Activated naive CD4-positive, alpha-beta T cell treated with anti-CD3 and anti-CD28 coated beads, Interleukin-2, amount 10 ng/mL, durations not matched to agents 7 days and 5 days (primary cell): ENCODE data around the gene SLC2A8.

Source experiments
- CTCF ChIA-PET: fragments of 350-600 bp; sonication (Branson Sonifier 250); formaldehyde crosslinking; loops from one replicate; lab custom pipeline; 2021; ENCODE audit warnings: antibody characterized with exemption; lab: Charles Lee
- DNase-seq: peaks from one replicate; pipeline ENCODE4 v3.0.0-alpha.2; 2020
- H3K27ac Mint-ChIP-seq: one replicate; pipeline ENCODE4 v1.8.0; 2021; ENCODE audit warnings: mild to moderate bottlenecking, moderate library complexity, mixed read lengths
- H3K27me3 Mint-ChIP-seq: one replicate; pipeline ENCODE4 v1.8.0; 2021; ENCODE audit warnings: mild to moderate bottlenecking, mixed read lengths
- H3K36me3 Mint-ChIP-seq: one replicate; pipeline ENCODE4 v1.8.0; 2021; ENCODE audit warnings: mixed read lengths
- H3K4me1 Mint-ChIP-seq: one replicate; pipeline ENCODE4 v1.8.0; 2021; ENCODE audit warnings: mixed read lengths
- H3K4me3 Mint-ChIP-seq: one replicate; pipeline ENCODE4 v1.8.0; 2021; ENCODE audit warnings: mild to moderate bottlenecking, moderate library complexity, mixed read lengths
- H3K9me3 Mint-ChIP-seq: one replicate; pipeline ENCODE4 v1.8.0; 2021; ENCODE audit warnings: mixed read lengths

The SLC2A8 gene

DNA sequence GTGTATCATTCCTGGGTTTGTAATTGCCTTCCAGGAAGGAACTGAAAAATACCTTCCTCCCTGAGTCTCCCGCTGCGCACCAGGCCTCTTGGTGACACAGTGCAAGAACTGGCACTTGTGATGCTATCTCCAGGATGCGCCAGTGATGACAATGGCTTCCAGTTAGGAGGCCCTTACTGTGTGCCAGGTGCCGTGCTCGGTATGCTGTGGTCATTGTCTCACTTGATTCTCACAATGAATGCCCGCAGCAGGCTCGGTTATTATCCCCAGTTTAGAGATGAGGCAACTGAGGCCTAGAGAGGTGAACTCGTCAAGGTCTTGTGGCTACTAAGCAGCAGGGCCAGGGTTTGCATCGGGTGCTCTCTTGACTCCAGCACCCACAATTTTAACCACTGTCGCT, 31.5 kb upstream of the SLC2A8 start:
- peaks cover 61% of the 10 kb centered on the region for H3K27me3 Mint-ChIP-seq
- no peaks in the 10 kb centered on the region for H3K36me3 Mint-ChIP-seq
- no peaks in the 10 kb centered on the region for H3K9me3 Mint-ChIP-seq
- CTCF ChIA-PET, result no interaction called here
- peaks cover 7% of the 10 kb centered on the region for H3K4me1 Mint-ChIP-seq
- no peak overlapping the region for H3K27ac Mint-ChIP-seq
- no peak for DNase-seq
- no peak overlapping the region for H3K4me3 Mint-ChIP-seq

DNA sequence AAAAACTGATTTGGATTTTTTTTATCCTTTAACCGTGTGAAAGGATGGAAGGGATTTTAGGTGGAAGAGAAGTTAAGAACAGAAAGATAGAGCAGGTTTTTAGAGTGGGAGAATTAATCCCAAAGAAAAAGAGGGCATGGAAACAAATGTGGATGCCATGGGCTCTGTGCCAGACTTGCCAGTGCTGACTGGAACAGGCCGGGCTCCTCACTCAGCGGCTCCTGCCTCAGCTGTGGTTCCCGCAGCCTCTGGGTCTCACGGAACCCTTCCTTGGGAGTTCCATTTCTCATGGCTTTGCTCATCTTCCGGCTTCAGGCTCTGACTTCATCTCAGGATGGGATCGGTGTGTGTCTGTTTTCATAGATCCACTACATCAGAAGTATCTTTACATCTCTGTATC, 30.4 kb upstream of the SLC2A8 start:
- Mint-ChIP-seq H3K9me3 (no peaks in the 10 kb centered on the region), H3K27ac (no peak overlapping the region), H3K4me3 (no peak overlapping the region), H3K36me3 (no peaks in the 10 kb centered on the region), H3K4me1 (peaks cover 3% of the 10 kb centered on the region), H3K27me3 (peaks cover 63% of the 10 kb centered on the region)
- CTCF ChIA-PET, result no interaction called here
- DNase-seq, result no peak

DNA sequence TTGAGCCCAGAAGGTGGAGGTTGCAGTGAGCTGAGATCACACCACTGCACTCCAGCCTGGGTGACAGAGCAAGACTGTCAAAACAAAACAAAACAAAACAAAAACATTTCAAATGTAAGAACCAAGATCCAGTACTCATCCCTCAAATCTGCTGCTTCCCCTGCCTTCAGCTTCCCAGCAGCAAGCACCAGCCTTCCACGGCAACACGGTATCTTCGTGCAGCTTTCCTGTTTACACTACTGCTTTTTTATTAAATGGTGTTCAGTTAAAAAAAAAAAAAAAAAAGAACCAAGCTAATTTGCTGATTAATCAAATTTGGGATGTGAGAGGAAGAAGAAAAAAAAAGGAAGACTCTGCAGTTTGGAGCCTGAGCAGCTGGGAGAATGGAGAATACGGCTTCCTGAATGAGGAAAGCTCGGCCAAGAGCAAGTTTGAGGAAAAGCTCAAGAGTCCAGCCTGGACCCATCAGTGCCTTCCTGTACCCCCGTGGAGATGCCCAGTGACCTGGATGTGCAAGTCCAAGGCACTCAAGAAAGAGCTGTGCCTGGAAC, 28.0 kb upstream of the SLC2A8 start:
- H3K4me1 Mint-ChIP-seq, result no peaks in the 10 kb centered on the region
- H3K4me3 Mint-ChIP-seq, result no peak overlapping the region
- no peaks in the 10 kb centered on the region for H3K9me3 Mint-ChIP-seq
- H3K27ac Mint-ChIP-seq, result no peak overlapping the region
- no peaks in the 10 kb centered on the region for H3K36me3 Mint-ChIP-seq
- no peak for DNase-seq
- CTCF ChIA-PET, result no interaction called here
- peaks cover 72% of the 10 kb centered on the region for H3K27me3 Mint-ChIP-seq

DNA sequence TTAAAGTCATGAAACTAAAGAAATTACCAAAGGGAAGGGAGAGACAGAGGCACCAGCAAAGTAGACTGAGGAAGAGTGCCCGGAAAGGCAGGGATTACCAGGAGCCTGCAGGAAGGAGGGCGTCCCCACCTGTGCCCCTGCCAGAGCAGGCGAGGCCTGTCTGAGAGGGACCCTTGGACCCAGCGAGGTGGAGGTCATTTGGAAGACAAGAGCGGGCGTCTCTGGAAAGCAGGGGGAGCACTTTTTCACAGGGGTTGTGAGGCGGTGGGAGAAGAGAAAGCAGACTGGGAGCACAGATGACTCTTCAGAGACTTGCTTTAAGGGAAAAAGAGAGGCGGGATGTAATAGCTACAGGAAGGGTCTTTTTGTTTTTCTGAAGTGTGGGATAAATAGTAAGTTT, 27.5 kb upstream of the SLC2A8 start:
- CTCF ChIA-PET, result interaction anchor here (1.6 kb wide), 1 partner anchor 27 kb away, joined by 3 read pairs; the partner anchor contains the start of gene SLC2A8
- Mint-ChIP-seq H3K27ac (no peak overlapping the region), H3K9me3 (no peaks in the 10 kb centered on the region), H3K4me3 (no peak overlapping the region), H3K27me3 (peaks cover 72% of the 10 kb centered on the region), H3K36me3 (no peaks in the 10 kb centered on the region), H3K4me1 (no peaks in the 10 kb centered on the region)
- DNase-seq, result no peak

DNA sequence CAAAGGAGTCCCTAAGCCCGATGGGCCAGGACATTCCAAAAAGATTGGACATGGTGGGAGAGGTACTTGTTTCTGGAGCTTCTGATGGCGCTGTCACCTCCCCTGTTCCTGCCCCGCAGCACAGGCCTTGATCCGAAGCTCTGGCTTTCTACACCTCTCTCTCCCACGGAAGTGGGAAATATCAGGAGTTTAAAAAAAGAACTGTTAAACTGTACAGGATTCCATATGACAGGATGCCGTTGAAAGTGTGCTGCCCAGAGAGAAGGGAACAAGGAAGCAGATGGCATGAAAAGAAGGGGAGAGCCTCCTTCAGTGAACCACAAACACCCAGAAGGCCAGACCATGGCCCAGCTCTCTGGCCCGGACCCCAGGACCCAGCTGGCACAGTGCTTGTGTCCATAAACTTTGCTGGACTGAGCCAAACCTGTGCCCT, 26.8 kb upstream of the SLC2A8 start:
- no peaks in the 10 kb centered on the region for H3K9me3 Mint-ChIP-seq
- no peak for DNase-seq
- peaks cover 77% of the 10 kb centered on the region for H3K27me3 Mint-ChIP-seq
- CTCF ChIA-PET, result interaction anchor here (0.5 to 1.6 kb wide), 2 partner anchors 27 to 214 kb away, joined by 3 to 4 read pairs; partner anchors contain the start of gene SLC2A8
- H3K4me3 Mint-ChIP-seq, result no peak overlapping the region
- H3K27ac Mint-ChIP-seq, result no peak overlapping the region
- H3K4me1 Mint-ChIP-seq, result no peaks in the 10 kb centered on the region
- H3K36me3 Mint-ChIP-seq, result no peaks in the 10 kb centered on the region

DNA sequence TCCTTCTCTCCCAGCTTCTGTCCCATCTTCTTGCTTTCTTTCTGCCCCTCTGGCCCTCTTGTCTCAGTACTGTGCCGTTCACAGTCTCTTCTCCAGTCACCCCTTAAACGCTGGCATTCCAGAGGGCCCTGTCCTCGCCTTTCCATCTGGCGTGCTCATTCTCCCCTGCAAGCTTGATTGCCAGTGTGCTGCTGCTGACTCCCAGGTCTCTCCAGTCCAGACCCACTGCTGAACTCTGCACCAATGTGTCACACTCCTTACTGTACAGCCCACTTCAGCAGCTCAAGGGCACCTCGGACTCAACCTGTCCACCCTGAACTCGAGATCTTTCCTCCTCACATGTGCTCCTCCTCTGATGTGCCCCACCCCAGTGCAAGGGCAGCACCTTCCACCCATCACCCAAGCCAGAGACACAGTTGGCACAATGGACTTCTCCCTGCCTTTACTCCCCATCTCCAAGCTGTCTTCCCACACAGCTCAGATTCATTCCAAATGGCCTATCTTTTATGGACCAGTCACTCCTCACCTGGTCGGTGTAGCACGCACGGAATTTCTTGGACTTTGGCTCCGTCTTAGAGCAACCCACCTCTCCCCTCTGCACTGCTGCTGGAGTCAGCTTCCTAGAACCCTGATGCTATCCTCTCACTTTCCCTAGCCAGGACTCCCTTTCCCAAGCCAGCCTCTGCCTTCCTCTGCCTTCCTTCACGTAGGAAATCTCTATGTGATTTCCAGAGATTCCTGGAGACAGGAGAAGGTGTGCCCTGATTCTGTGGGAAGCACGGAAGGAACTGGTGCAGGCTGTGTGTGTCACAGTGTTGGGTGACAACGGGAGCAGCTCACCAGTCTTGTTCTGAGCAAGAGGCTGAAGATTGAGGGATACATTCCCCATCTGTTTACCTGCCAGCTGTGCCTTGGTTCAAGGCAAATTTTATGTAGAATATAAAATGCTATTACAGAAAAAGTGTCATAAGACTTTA, 26.0 kb upstream of the SLC2A8 start:
- CTCF ChIA-PET, result interaction anchor here (1.6 kb wide), 1 partner anchor 26 kb away, joined by 3 read pairs; the partner anchor contains the start of gene SLC2A8
- no peak overlapping the region for H3K27ac Mint-ChIP-seq
- H3K4me1 Mint-ChIP-seq, result no peaks in the 10 kb centered on the region

DNA sequence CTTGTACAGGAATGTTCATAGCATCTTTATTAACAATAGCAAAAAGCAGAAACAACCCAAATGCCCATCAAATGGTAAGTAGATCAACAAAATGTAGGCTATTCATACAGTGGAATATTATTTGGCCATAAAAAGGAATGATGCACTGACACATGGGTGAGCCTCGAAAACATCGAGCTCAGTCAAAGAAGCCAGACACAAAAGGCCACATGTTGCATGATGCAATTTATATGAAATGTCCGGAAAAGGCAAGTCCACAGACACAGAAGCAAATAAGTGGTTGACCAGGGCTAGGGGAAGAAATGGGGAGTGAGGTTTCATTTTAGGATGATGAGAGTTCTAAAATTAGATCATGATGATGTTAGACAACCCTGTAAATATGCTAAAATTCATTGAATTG, 16.5 kb upstream of the SLC2A8 start:
- H3K4me3 Mint-ChIP-seq, result no peak overlapping the region
- DNase-seq, result no peak
- no peaks in the 10 kb centered on the region for H3K4me1 Mint-ChIP-seq
- no peak overlapping the region for H3K27ac Mint-ChIP-seq
- peaks cover 86% of the 10 kb centered on the region for H3K27me3 Mint-ChIP-seq
- CTCF ChIA-PET, result interaction anchor here (0.7 kb wide), 1 partner anchor 252 kb away, joined by 5 read pairs; no protein-coding TSS in a partner anchor
- H3K36me3 Mint-ChIP-seq, result no peaks in the 10 kb centered on the region
- peaks cover 7% of the 10 kb centered on the region for H3K9me3 Mint-ChIP-seq

More for the DNA sequence above, 26.0 kb upstream of the SLC2A8 start:
- H3K36me3 Mint-ChIP-seq, result no peaks in the 10 kb centered on the region
- H3K9me3 Mint-ChIP-seq, result no peaks in the 10 kb centered on the region
- peaks cover 85% of the 10 kb centered on the region for H3K27me3 Mint-ChIP-seq
- DNase-seq, result no peak
- H3K4me3 Mint-ChIP-seq, result no peak overlapping the region

DNA sequence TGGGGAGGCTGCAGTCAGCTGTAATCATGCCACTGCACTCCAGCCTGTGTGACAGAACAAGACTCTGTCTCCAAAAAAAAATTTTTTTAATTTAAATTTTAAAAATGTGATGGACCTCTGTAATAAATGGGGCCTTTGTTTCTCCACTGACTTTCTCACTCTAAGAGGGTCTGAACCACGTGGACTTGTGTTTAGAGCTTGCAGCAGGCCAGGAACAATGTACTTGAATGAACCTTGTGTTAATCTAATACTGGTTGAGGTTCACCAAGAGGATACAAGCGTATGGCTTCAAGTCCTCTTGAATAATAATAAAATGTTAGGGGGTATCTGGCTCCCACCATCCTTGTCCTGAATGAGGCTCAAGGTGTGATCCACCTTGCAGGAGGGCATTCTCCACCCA, 14.4 kb upstream of the SLC2A8 start:
- peaks cover 4% of the 10 kb centered on the region for H3K4me1 Mint-ChIP-seq
- DNase-seq, result no peak
- no peak overlapping the region for H3K27ac Mint-ChIP-seq
- H3K27me3 Mint-ChIP-seq, result peaks cover 87% of the 10 kb centered on the region
- no peak overlapping the region for H3K4me3 Mint-ChIP-seq
- CTCF ChIA-PET, result interaction anchor here (0.6 kb wide), 1 partner anchor 158 kb away, joined by 3 read pairs; no protein-coding TSS in a partner anchor
- no peaks in the 10 kb centered on the region for H3K36me3 Mint-ChIP-seq
- peaks cover 7% of the 10 kb centered on the region for H3K9me3 Mint-ChIP-seq

DNA sequence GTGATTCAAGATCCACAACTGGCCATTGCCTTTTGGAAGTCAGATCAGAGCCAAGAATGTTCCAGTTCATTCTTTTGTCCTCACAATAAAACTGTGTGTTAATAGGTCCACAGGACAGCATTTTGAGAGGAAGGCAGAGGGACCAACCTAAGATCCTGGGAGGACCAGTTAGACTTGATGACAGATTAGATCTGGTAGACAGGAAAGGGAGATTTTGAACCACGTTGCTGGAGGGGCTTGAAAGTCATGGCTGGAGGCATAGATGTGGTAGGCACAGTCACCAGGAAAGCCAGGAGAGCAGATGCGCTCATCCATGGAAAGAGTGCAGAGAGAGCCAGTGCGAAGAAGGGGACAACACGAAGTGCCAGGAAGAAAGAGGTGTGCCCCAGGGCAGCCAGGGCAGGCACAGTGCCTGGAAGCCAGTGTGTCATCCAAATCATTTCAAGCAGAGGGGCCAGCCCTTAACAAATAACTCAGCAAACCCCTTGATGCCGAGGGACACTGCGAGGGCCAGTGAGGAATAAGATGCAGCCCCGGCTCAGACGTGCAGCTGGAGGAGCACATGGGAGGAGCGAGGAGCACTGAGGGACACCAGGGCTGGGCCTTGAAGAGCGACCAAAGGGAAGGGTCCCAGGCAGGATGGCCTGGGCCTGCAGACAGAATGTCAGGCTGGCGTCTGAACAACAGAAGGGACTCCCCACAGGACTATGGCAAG, 12.8 kb upstream of the SLC2A8 start:
- no peak for DNase-seq
- no peak overlapping the region for H3K4me3 Mint-ChIP-seq
- H3K36me3 Mint-ChIP-seq, result no peaks in the 10 kb centered on the region
- CTCF ChIA-PET, result no interaction called here
- H3K27me3 Mint-ChIP-seq, result peaks cover 84% of the 10 kb centered on the region
- H3K4me1 Mint-ChIP-seq, result peaks cover 19% of the 10 kb centered on the region
- peaks cover 3% of the 10 kb centered on the region for H3K9me3 Mint-ChIP-seq
- H3K27ac Mint-ChIP-seq, result no peak overlapping the region

DNA sequence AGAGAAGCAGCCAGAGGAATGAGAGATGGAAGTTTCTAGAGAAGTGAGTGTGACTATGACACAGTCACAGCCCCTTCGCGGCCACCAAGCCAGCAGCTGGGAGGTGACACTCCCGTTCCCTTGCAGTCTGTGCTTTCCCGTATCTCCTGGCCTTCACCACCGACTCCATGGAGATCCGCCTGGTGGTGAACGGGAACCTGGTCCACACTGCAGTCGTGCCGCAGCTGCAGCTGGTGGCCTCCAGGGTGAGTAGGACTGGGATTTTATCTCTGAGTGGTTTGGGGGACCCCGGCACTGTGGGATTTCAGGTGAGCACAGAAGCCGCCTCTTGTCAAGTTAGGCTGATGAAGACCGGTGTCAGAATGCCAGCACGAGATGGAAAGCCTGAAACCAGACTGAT, 12.1 kb upstream of the SLC2A8 start:
- no peaks in the 10 kb centered on the region for H3K9me3 Mint-ChIP-seq
- CTCF ChIA-PET, result no interaction called here
- H3K27ac Mint-ChIP-seq, result no peak overlapping the region
- no peaks in the 10 kb centered on the region for H3K36me3 Mint-ChIP-seq
- peaks cover 22% of the 10 kb centered on the region for H3K4me1 Mint-ChIP-seq
- DNase-seq, result no peak
- H3K27me3 Mint-ChIP-seq, result peaks cover 84% of the 10 kb centered on the region
- H3K4me3 Mint-ChIP-seq, result no peak overlapping the region

DNA sequence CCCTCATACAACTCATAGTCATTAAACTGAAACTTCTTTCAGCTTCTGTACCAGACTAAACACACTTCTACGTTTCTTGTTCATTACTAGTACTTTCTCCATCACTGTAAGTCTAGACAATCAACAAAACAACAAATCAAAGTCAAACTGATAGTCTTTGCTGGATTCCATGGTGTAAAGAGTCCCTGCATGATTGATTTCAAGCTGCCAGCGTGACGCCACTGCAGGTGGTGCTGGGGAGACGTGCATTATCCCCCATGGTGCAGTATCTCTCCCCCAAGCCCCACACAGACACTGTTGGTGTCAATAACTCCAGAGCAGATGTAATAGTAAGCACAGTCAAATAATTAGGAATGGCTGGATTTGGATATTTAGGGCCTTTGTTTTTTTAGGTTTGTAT, 10.7 kb upstream of the SLC2A8 start:
- H3K9me3 Mint-ChIP-seq, result no peaks in the 10 kb centered on the region
- H3K4me1 Mint-ChIP-seq, result peaks cover 28% of the 10 kb centered on the region
- no peaks in the 10 kb centered on the region for H3K36me3 Mint-ChIP-seq
- H3K27me3 Mint-ChIP-seq, result peaks cover 87% of the 10 kb centered on the region
- DNase-seq, result no peak
- CTCF ChIA-PET, result no interaction called here
- H3K27ac Mint-ChIP-seq, result no peak overlapping the region
- H3K4me3 Mint-ChIP-seq, result no peak overlapping the region

DNA sequence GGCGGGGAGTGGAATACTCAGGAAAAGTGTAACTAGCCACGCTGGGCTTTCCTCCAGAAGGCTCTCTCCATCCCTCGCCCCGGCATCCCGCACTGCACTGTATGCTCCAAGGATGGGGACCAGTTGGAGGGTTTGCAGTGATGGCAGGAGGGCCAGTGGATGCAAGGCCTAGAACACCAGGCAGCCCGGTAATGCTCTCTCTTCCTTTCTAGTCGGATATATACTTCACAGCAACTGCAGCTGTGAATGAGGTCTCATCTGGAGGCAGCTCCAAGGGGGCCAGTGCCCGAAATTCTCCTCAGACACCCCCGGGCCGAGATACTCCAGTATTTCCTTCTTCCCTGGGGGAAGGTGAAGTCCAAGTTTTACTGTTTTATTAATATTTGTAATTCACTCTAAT, 10.0 kb upstream of the SLC2A8 start:
- no peak overlapping the region for H3K4me3 Mint-ChIP-seq

DNA sequence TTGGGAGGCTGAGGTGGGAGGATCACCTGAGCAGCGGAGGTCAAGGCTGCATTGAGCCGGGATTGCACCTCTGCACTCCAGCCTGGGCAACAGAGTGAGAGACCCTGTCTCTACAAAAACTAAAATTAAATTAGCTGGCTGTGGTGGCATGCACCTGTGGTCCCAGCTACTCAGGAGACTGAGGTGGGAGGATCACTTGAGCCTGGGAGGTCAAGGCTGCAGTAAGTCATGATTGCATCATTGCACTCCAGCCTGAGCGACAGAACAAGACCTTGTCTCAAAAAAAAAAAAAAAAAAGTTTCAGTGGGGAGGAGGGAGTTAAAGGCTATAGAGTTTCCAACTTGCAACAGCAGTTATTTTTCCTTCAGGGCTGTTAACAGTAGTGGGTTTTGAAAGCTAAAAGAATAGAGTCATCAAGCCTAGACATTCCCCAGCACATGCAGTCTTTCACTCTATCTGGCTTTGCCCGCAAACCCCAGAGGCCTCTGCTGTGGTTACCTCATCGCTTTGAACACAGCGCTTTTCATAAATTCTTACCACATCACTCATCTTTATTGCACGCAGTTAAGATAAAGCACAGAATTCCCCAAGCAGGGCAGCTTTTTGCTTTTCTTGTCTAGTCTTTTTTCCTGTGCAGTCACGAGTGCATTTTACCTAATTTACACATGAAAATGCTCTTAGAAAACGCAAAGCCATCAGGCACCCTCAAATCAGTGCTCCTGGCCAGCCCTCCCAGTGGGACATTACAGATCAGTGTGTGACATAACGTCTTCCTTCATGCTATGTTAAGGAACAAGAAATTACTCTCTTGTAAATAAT, 8.7 kb upstream of the SLC2A8 start:
- Mint-ChIP-seq H3K27me3 (peaks cover 89% of the 10 kb centered on the region), H3K4me3 (no peak overlapping the region), H3K27ac (peak overlapping the region; percentile 64), H3K36me3 (no peaks in the 10 kb centered on the region), H3K4me1 (peaks cover 28% of the 10 kb centered on the region), H3K9me3 (no peaks in the 10 kb centered on the region)
- CTCF ChIA-PET, result interaction anchor here (0.6 to 1.3 kb wide), 4 partner anchors 28 to 174 kb away, joined by 3 to 6 read pairs (median 3); no protein-coding TSS in a partner anchor
- DNase-seq, result peak; percentile 92

More for the DNA sequence above, 10.0 kb upstream of the SLC2A8 start:
- Mint-ChIP-seq H3K4me1 (peaks cover 28% of the 10 kb centered on the region), H3K27ac (no peak overlapping the region), H3K9me3 (no peaks in the 10 kb centered on the region), H3K27me3 (peaks cover 87% of the 10 kb centered on the region), H3K36me3 (no peaks in the 10 kb centered on the region)
- no peak for DNase-seq
- CTCF ChIA-PET, result no interaction called here
